Activated T-cell treated with anti-CD3 and anti-CD28 coated beads for 4 hours (primary cell): ENCODE data around the gene ZDHHC7.
"Not testable (repeated sequence)": the region's sequence is repeated elsewhere in the genome, so short reads cannot be mapped to it uniquely, and the experiment has no call there.

ENCODE experiments used
- DNase-seq: peaks from one replicate; pipeline ENCODE4 v3.0.0-alpha.2; 2020

The ZDHHC7 gene

DNA sequence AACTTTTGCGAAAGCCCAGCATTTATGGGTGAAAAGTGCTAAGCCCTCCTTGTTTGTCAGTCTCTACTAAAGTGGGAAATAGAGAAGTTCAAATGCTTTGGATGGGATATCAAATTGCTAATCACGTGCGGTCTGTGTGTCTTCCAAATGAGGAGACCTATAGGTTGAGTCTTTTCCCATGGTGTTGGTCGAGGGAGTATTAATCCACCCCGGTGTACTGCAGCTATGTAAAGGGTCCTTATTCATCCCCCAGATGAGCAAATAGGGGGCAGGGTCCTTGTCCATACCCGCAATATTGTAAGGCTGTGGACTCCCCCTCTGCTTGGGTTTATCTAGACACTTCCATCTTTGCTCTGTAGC lies 30.8 kb upstream of the ZDHHC7 start:
- DNase-seq: no peak

DNA sequence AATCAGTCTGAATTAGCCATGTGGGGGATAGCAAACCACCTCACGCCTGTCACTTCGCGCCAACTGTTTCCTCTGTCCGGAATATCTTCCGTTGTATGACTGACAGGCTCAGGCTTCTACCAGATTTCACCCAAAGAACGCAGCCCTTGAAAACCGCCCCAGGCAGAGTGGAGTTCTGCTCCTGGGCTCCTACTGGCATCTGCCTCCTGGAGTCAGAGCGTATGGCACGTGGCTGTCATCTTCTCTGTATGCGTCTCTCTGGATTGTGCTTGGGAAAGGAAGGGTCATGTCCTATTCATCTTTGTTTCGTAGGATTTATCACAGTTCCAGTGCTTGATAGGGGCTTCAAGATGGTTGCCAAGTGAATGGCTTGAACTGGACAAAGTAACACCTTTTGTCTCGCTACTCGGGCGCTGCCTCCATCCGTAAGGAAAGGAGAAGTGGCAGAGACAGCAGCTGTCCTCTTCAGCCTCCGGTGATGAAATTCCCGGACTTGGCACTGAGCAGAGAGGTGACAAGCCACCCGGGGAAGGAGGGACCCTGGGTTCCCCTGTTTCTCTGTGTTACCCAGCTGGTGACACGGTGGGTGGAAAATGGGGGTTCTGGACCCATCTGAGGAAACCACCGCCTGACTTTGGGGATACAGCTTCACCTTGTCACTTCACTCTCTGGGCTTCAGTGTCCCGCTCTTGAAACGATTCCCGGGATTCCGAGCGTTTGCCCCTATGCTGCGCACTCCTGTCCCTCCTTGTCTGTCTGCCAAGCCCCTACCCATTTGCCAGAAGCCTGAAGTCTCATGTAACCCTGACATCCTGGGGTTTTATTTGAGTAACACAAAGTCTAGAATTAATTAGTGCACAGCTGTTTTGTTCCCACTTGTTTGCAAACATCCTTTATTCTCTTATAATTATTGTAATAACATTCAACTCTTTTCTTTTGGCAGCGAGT lies 30.2 kb upstream of the ZDHHC7 start:
- no peak for DNase-seq

DNA sequence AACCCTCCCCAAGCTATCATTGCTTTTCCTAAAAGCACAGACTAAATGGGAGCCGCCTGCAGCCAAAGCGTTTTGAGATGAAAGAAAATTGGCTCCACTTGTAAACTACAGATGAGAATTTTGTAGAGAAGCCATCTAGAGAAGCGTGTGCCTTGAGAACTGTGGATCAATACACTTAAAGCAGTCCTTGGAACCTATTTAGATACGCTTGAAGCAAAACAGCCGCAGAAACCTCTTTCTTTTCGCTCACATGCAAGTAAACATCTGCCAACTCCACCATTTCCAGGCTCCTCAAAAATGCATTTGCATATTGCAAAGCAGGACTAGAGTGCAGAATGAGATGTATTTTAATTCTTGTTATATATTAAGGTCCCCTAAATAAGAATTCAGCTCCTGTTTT lies 29.4 kb upstream of the ZDHHC7 start:
- no peak for DNase-seq

DNA sequence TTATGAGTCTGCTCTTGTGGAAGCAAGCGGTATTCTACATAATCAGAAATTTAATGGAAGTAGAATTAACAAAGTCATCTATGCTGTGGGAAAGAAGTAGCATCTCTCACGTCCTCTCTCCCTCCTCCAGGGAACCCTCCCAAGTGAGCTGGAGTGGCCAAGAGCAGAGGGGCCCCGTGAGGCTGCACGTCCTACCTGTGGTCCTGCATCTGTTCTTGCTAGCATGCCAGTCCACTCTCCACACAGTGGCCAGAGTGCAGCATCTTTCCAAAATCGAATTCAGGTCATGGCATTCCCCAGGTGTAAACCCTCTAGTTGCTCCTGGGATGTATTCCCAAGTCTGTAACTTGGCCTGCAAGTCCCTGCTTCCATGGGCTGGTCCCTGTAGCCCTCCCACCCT lies 26.4 kb upstream of the ZDHHC7 start:
- no peak for DNase-seq

DNA sequence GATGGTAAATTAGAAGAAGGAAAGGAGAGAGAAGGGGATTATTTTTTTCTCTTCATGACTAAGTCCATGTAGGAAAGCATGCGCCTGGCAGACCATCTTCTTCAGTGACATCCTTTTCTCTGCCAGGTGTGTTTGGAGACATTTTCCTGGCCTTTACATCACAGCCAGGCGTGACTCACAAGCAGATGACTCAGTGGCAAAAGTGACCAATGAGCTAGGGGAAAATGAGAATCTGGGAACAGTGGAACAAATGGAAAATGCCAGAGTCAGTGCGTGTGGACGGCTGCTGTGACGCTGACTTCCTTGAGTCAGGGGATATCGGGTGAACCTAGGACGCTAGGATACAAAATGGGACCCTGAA lies 25.7 kb upstream of the ZDHHC7 start:
- no peak for DNase-seq

DNA sequence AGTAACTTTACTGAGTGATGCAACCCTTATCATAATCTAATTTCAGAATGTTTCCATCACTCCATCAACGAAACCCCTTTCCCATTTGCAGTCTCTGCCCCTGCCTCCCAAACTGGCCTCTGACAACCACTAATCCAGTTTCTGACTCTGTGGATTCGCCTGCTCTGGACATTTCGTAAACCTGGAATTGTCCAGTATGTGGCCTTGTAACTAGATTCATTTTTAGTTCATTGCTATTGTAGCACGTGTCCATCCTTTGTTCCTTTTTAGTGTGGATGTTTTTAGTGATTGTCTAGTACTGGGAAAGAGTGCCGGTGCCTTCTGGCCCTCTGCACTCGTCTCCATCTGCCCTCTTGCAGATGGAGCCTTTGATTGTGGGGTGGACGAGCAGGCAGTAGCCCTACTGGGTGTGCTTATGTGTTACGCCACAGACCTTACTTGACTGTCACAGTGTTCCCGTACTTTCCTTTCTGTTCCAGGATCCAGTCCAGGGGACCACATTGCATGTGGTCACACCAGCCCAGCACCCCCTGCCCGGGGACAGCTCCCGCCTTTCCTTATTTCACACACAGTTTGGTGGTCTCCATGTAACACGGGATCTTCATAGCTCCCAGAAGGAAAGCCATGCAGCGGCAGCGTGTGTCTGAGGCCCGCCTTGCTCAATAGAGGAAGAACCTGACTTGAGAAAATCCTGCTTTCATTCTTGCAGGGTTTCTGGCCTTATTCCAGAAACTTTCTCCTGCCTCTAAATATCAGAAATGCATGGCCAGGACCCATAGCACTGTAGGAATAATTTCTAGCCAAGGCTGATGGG lies 25.1 kb upstream of the ZDHHC7 start:
- DNase-seq: no peak

DNA sequence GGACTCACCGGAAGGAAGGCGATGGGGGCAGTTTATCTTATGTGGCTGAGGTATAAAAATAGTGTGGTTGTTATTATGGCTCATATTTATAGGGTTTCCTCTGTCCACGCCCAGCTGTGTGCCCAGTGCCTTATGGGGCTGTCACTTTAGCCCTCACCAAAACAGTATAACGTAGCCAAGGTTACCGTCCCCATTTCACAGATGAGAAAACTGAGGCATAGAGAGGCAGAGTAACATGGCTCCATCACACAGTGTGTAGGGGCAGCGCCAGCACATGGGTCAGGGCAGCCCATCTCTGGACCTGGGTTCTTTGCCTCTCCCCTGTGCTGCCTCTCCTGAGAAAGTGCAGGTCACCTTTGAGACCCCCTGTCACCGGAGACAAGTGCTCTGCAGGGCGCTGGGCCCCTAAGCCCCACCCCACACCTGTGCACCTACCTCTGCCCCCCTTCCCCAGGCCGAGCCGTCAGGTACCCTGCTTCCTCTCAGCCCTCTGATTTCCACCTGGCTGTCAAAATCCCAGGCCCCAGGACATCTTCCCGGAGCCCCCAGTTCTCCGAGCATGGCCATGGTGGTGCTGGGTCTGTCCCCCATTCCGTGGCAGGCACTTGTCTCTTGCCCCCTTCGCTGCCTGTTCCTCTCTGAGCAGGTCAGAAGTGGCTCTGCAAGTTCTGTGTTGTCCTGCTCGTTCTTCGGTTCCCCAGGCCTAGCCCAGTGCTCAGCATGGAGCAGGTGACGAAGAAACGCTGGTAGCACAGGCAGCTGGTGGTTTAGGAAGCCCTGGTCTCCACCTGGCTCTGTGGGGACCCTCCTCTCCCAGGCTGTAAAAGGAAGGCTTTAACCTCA lies 23.5 kb upstream of the ZDHHC7 start:
- DNase-seq: no peak

DNA sequence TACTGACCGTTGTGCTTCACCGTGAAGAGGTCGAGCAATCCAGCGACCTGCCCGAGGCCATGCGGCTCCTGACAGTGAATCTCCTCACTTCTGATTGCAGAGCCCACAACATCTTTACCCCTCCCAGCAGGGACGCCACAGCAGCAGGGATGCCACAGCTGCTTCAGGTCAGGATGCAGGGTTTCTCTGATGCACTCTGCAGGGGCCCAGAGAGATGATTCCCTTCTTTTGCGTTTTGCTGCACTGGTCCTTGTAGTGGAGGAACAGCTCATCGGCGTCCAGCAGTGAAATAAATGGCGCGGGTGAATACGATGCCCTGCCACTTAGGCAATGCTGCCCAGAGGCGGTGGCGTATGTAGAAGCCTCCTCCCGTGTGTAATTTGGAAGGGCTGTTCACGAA lies 21.8 kb upstream of the ZDHHC7 start:
- DNase-seq: no peak

DNA sequence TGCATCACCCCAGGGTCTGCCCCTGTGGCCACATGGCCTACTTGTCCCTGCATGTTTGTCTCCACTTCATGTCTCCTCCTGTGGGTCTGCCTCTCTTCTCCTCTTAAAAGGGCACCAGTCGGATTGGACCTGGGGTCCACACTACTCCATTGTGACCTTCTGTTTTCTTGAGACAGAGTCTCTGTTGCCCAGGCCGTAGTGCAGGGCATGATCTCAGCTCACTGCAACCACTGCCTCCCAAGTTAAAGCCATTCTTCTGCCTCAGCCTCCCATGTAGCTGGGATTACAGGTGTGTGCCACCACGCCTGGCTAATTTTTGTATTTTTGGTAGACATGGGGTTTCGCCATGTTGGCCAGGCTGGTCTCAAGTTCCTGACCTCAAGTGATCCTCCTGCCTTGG lies 20.9 kb upstream of the ZDHHC7 start:
- not testable (repeated sequence) for DNase-seq

DNA sequence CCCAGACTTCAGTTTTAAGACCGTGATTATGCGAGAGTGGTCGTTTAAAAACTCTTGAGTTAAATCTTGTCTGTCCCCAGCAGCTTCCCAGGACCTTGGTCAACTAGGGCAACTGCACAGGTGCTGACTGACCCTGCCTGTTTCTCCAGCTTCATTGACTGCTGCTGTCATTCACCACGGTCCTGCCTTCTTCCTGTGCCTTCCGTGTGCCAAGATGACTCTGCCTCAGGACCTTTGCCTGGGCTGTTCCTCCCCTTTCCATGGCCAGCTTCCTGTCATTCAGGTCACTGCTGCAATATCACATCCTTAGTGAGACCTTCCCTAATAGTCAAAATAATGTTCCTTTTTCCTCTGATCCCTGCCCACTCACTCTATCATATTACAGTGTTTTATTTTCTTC lies 20.1 kb upstream of the ZDHHC7 start:
- no peak for DNase-seq

DNA sequence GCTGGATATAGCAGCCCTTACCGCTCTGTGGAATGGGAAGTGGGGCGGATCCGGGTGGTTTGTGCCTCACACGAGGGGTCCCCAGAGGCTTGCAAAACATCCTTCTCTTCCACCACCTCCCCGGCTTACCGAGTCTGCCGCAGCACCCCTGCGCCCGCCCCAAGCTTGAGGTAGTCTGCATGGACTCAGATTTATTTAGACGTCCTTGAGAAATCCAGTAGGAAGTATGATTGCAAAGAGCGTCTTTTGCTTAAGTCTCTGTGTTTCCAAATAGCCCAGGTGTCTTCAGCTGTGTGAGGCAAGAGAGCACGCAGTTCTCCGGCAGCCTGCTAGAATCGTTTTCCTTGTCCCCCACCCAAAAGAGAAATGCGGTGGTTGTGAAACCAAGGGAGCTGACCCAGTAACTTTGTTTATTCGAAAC lies 18.7 kb upstream of the ZDHHC7 start:
- DNase-seq: no peak

DNA sequence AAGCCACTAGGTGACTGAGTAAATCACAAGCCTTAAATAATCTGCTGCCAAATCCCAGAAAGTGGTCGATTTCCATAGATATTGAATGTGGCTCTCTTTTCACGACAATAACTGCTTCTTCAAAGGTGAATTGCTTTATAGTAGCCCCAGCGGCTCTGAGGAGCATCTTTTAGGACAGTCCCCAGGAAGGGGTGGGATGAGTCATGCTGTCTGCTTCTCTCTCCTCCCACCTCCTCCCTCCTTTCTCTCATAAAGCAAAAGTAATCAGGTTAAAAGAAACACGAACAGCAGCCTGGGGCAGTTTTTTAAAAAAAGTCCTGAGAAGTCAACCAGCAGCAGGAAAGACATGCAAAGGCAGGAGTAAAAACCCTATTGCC lies 18.1 kb upstream of the ZDHHC7 start:
- peak; percentile 42 for DNase-seq

DNA sequence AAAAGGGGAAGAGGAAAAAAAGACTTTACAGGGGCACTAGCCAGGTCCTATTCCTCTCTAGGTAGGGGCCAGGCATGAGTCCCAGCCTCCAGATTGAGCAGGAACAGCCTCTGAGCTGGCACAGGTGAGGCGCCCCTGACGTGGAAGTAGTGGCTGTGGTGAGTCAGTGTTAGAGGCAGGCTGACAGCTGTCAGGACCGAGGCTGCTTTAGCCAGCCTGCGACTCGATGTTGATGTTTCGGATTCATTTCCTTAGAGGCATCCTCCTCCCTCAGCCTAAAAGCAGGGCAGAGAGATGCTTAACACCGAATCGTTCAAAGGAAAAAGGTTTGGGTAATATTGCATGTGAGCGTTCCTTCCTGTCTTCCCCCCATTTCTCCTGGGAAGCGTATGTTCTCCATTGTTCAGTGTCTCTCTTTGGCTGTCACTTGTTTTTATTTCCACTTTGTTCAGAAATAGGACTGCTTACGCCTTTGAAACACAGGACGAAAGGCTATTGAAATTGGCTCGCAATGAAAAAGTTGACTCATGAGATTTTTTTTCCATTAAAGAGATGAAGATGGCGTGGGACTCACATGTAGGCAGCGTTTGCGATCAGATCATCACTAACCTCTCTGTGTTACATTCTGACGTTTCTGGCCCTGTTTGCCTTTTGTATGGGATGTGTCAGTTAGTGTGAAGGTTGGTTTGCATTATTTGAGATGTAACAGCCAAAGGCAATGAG lies 17.5 kb upstream of the ZDHHC7 start:
- peak; percentile 55 for DNase-seq

DNA sequence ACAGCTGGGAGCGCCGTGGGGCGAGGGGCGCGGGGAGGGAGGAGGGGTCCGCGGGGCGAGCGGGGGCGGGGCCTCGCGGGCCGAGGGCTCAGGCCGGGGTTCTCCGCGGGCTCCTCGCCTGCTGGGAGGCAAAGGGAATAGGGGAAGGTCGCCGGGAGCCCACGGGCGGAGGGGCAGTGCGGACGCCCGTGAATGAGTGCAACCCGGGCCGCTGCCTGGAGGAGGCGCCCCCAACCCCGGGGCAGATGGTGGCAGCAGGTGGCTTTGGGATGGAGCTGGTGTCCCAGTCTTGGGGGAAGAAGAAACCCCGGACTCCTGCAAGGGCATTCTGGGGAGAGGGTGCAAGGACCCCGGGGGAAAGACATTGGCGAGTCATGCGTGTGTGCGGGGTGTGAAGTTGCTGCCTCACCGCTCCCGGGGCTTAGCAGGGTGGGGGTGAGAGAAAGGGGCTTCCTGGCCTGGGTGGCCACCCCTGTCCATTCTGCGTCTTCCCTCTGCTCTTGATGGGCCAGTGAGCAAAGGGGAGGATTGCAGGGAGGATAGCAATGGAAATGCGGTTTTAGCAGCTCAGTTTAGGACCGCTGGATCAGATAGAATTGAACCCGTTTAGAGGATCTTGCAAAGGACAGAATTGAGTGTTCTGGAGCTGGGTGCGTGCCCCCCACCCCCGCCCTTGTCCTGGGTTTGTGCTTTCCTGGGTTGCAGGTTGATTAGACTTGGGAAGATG lies 16.8 kb upstream of the ZDHHC7 start:
- no peak for DNase-seq

DNA sequence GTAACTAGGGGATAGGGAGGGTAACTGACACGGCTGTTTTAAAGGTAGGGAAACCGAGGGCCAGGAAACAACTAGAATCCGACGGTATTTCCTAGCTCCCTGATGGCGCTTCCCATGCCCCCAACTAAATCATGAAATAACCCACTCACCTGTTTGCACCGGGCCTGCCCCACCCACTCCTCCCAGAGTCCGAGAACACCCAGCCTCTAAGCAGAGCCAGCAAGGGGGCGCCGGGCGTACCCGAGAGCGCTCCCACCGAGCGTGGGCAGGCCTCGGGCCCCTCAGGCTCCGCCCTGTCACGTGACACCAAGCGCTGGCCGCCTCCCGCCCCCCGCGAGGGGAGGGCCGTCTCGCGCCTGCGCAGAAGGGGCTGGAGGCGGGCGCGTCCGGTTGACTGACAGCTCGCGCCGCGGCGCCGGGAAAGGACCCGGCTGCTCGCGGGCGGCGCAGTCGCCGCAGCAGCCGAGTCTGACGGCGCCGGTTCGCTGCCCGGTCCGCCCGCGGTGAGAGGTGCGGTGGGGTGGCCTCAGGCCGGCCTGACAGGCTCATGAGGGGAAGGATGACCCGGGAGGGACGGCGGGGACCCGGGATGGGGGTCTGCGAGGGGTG lies 16.1 kb upstream of the ZDHHC7 start, which contains the start of gene KIAA0513:
Gene KIAA0513 (plus strand): TSS at position 447 of the 609 bp plus-strand sequence. CDS start 39,277 bp downstream, outside the sequence.
- DNase-seq: peak; percentile 92

DNA sequence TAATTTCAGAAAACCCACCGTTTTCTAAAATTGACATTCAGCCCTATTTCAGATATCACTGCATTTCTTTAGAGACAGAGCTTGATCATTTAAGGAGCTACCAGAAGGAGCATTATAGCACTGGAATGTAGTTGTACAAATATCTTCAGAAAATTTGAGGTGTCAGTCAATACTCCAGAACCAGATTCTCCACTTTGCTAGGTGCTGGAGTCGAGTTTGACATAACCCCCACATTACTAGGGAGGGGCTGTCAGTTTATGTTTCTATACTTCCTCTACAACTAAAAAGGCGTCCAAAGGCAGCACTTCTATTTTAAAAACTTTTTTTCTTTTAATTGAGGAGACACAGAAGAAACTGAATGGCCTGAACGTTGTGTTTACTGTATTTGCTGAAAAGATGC lies 15.4 kb upstream of the ZDHHC7 start:
- DNase-seq: no peak

DNA sequence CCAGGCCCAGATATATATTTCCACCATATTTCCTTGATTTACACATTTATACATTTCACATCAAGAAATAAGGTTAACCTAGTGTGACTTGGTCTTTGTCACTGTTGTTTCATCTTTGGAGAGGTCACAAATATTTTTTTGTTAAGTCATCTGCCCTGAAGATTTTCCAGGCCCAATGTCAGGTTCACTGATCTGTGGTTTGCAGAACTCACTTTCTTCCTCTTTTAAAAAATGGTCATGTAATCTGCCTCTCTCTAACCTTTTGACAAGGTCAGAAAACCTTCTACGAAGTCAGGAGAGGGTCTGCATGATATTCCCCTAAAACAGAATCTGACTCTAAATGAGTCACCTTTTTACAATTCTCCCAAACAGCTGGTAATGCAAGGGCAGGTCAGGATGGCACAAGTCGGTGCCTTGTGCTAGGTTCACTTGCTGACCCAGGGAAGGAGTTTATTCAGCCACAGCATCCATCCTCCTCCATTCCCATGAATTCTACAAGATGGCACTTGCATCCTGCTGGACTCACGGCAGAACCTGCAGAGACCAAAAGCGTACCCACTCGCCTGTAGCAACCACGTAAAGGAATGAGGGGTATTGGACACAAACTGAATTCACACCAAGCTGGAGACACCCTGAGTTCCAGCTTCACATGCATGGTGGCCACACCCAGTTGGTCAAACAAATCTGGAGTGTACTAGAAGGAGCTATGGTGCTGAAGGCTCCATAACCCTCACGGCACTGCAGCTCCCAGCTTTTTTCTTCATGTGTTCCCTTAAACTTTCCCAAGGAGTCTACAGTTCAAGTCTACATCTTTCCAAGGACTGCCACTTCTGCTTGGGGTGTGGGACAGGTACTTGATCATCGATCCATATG lies 14.7 kb upstream of the ZDHHC7 start:
- DNase-seq: no peak

DNA sequence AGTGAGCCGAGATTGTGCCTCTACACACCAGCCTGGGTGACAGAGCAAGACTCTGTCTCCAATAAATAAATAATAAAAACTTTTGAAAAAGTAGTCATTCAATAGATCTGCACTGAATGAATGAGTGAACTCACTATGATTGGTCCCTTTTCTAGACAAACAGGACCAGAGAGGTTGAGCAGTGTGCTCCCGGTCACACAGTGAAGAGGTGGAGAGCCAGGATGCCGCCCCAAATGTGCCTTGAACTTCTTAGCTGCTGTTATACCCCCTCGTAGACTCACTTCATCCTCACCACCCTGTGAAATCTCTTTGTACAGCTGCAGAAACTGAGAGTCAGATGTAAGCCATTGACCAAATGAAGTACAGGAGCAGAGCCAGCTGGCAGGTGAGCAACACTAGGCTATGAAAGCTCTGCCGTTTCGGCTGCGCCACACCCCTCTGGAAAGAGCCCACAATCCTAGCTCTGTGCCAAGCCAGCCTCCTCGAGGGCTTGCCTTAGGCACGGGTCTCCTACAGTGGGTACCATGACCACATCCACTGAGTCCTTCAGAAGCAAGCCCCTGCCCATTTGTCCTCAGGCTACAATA lies 8.4 kb upstream of the ZDHHC7 start:
- no peak for DNase-seq

DNA sequence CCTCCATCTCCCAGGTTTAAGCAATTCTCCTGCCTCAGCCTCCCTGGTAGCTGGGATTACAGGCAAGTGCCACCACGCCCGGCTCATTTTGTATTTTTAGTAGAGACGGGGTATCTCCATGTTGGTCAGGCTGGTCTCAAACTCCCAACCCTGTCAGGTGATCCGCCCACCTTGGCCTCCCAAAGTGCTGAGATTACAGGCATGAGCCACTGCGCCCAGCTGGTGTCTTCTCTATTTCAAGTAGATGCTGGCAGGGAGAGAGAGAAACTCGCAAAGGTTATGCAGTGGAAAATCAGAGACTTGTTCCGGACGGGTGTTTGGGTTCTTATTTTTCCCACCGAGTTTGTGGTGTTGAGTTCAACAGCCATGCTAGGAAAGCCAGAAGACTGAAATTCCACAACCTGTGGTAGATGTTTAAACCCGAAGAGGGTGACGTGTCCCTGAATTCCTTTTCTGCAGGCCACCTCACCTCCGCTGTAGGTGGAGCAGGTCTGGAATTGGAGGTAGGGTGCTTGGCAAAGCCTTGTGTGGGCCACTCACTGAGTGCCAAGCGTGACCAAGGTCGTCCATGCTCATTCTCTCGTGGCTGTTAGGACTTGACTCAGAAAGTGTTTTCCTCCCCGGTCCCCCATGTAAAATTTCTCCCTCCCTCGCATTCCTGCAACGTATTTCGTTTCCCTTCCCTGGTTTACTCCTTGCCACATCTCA lies 7.3 kb upstream of the ZDHHC7 start:
- no peak for DNase-seq
